ENCODE results near the gene ZNF138. TPM values are rescaled to one million over a fixed set of nuclear protein-coding genes. Genes with fewer than 3 reads are reported as not detected.

Gene ZNF138
- total RNA-seq (ENCODE audit: unreplicated experiment) = 14.7 TPM
- long read RNA-seq, partial matches to known transcripts = 0 of 4 reads
- long read RNA-seq, other reads (novel, unspliced or antisense) = 1 of 4 reads

DNA sequence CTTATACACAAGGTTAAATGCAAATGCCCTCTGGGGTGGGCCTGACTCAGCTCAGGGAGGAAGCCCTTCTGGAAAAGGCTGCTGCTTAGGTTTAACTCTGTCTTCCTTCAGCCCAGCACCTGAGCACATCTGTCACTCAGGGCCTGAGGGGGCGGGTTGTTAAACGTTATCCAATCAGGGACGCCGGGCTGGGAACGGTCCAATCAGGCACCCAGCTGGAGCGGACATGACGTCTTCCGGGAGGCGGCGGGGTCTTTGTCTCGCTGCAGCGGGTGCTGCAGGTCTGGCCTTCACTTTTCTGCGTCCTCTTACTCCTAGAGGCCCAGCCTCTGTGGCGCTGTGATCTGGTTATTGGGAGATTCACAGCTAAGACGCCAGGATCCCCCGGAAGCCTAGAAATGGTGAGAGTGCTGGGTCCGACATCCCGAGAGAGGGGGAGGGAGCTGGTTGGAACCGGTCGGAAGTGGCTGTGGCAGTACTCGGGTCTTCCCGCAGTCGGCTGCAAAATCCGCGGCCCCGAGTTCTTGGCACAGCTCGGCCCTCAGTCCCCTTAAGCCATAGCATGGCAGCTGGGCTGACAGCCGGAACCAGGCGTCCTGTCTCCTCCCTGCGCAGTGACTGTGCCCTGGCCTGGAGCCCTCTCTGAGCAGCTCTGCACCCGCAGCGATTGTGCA is at the start of gene ZNF138:
Gene ZNF138 (plus strand): TSS at position 258 of the 674 bp plus-strand sequence. CDS start 141 bp downstream, at position 399.
- TF ChIP-seq, protein P1, sequence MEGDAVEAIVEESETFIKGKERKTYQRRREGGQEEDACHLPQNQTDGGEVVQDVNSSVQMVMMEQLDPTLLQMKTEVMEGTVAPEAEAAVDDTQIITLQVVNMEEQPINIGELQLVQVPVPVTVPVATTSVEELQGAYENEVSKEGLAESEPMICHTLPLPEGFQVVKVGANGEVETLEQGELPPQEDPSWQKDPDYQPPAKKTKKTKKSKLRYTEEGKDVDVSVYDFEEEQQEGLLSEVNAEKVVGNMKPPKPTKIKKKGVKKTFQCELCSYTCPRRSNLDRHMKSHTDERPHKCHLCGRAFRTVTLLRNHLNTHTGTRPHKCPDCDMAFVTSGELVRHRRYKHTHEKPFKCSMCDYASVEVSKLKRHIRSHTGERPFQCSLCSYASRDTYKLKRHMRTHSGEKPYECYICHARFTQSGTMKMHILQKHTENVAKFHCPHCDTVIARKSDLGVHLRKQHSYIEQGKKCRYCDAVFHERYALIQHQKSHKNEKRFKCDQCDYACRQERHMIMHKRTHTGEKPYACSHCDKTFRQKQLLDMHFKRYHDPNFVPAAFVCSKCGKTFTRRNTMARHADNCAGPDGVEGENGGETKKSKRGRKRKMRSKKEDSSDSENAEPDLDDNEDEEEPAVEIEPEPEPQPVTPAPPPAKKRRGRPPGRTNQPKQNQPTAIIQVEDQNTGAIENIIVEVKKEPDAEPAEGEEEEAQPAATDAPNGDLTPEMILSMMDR (IDR thresholded peaks at IDR 0.05; ENCODE audit: unreplicated experiment) = no peak

DNA sequence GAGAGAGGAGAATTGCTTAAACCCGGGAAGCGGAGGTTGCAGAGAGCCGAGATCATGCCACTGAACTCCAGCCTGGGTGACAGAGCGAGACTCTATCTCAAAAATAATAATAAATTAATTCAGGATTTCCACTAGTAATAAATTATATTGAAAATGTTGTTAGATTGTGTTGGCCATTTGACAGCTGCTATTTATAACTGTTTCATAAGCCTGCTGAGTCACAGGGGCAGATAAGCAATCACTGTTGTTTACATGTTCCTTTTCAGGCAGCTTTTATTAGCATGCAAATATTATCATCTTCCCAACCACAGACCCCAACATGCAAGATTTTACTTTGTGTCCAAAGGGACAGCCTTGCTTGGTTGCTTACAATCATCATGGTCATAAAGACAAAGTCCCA is 49.5 kb upstream of the ZNF138 start:
- no peak overlapping the region for H3K4me3 Mint-ChIP-seq (ENCODE audit: unreplicated experiment)
- no peaks in the 10 kb centered on the region for H3K27me3 Mint-ChIP-seq (ENCODE audit: unreplicated experiment)
- TF ChIP-seq, protein P1 (IDR thresholded peaks at IDR 0.05; ENCODE audit: unreplicated experiment) = no peak
- H3K36me3 Mint-ChIP-seq (ENCODE audit: low read depth, unreplicated experiment) = peaks cover 5% of the 10 kb centered on the region
- H3K4me1 Mint-ChIP-seq (ENCODE audit: unreplicated experiment) = no peaks in the 10 kb centered on the region
- no peak overlapping the region for H3K27ac Mint-ChIP-seq (ENCODE audit: unreplicated experiment)
- DNase-seq (ENCODE audit: low spot score) = no peak
- peaks cover 18% of the 10 kb centered on the region for H3K9me3 Mint-ChIP-seq (ENCODE audit: unreplicated experiment)

More for the DNA sequence above, at the start of gene ZNF138:
- Mint-ChIP-seq H3K9me3 (ENCODE audit: unreplicated experiment) (no peaks in the 10 kb centered on the region), H3K4me1 (ENCODE audit: unreplicated experiment) (peaks cover 13% of the 10 kb centered on the region), H3K4me3 (ENCODE audit: unreplicated experiment) (peak within 1 kb of the TSS; percentile 98), H3K36me3 (ENCODE audit: low read depth, unreplicated experiment) (peaks cover under 1% of the 10 kb centered on the region), H3K27ac (ENCODE audit: unreplicated experiment) (peak within 1 kb of the TSS; percentile 99), H3K27me3 (ENCODE audit: unreplicated experiment) (peaks cover 2% of the 10 kb centered on the region)
- DNase-seq (ENCODE audit: low spot score) = peak; percentile 92

DNA sequence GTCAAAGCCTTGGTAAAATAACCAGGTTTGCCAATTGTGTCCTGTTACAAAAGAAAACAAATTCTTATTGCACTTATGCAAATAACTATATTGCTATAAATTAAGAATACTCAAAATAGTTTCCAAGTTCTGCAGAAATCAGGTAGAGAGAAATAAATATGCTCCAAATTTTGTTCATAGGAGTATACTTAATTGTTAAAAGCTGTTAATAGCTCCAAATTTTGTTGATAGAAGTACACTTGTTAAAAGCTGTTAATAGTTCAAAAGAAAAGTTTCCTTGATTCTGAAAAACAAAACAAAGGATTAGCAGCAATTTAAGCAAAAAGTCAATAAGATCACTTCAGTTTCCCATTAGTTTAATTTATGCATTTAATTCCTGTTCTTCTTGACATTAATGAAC is 46.4 kb upstream of the ZNF138 start:
- H3K9me3 Mint-ChIP-seq (ENCODE audit: unreplicated experiment) = peaks cover 13% of the 10 kb centered on the region
- no peaks in the 10 kb centered on the region for H3K4me1 Mint-ChIP-seq (ENCODE audit: unreplicated experiment)
- DNase-seq (ENCODE audit: low spot score) = no peak
- no peak overlapping the region for H3K27ac Mint-ChIP-seq (ENCODE audit: unreplicated experiment)
- no peaks in the 10 kb centered on the region for H3K27me3 Mint-ChIP-seq (ENCODE audit: unreplicated experiment)
- peaks cover 3% of the 10 kb centered on the region for H3K36me3 Mint-ChIP-seq (ENCODE audit: low read depth, unreplicated experiment)
- TF ChIP-seq, protein P1 (IDR thresholded peaks at IDR 0.05; ENCODE audit: unreplicated experiment) = no peak
- H3K4me3 Mint-ChIP-seq (ENCODE audit: unreplicated experiment) = no peak overlapping the region

DNA sequence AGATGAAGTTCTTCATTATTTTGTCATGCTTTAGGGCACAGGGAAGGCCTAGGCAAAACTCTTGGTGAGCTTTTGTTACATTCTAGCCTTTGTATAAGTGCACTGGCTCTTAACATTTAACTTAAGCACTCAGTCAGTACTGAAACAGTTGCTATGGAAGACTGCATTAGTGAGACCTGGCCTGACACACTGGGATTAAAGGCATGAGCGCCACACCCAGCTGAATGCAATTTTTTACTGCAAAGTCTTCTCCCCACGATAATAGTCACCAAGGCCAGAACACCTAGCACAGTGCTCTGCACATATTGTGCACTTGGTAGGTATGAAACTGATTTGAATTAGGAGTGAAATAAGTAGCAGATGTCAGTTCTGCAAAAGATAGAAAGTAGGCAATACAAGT is 41.2 kb upstream of the ZNF138 start:
- TF ChIP-seq, protein P1 (IDR thresholded peaks at IDR 0.05; ENCODE audit: unreplicated experiment) = no peak
- H3K9me3 Mint-ChIP-seq (ENCODE audit: unreplicated experiment) = peaks cover 16% of the 10 kb centered on the region
- H3K27me3 Mint-ChIP-seq (ENCODE audit: unreplicated experiment) = no peaks in the 10 kb centered on the region
- peaks cover 5% of the 10 kb centered on the region for H3K36me3 Mint-ChIP-seq (ENCODE audit: low read depth, unreplicated experiment)
- DNase-seq (ENCODE audit: low spot score) = no peak
- H3K4me3 Mint-ChIP-seq (ENCODE audit: unreplicated experiment) = no peak overlapping the region
- H3K4me1 Mint-ChIP-seq (ENCODE audit: unreplicated experiment) = no peaks in the 10 kb centered on the region
- no peak overlapping the region for H3K27ac Mint-ChIP-seq (ENCODE audit: unreplicated experiment)

DNA sequence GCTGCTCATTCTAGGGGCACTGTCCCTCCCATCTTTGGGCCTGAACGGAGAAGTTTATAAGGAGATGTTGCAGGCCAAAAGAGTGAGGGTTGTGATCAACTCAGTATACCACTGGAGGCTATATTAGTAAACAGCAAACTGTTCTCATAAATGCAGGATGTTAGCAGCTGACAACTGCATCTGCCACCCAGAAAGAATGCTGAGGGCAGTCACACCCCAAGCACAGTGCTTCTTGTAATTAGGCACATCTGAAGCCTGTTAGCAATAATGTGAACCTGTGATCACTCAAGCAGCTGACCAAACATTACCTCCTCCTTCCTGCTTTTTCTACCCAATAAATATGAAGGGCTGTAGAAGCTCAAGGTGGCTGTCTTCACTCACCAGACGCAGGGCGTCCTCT is 38.4 kb upstream of the ZNF138 start:
- peaks cover 5% of the 10 kb centered on the region for H3K36me3 Mint-ChIP-seq (ENCODE audit: low read depth, unreplicated experiment)
- peaks cover 16% of the 10 kb centered on the region for H3K9me3 Mint-ChIP-seq (ENCODE audit: unreplicated experiment)
- TF ChIP-seq, protein P1 (IDR thresholded peaks at IDR 0.05; ENCODE audit: unreplicated experiment) = no peak
- no peaks in the 10 kb centered on the region for H3K4me1 Mint-ChIP-seq (ENCODE audit: unreplicated experiment)
- H3K4me3 Mint-ChIP-seq (ENCODE audit: unreplicated experiment) = no peak overlapping the region
- no peak for DNase-seq (ENCODE audit: low spot score)
- no peaks in the 10 kb centered on the region for H3K27me3 Mint-ChIP-seq (ENCODE audit: unreplicated experiment)
- H3K27ac Mint-ChIP-seq (ENCODE audit: unreplicated experiment) = no peak overlapping the region
